ENCODE data around the gene NABP1.

Gene NABP1

DNA sequence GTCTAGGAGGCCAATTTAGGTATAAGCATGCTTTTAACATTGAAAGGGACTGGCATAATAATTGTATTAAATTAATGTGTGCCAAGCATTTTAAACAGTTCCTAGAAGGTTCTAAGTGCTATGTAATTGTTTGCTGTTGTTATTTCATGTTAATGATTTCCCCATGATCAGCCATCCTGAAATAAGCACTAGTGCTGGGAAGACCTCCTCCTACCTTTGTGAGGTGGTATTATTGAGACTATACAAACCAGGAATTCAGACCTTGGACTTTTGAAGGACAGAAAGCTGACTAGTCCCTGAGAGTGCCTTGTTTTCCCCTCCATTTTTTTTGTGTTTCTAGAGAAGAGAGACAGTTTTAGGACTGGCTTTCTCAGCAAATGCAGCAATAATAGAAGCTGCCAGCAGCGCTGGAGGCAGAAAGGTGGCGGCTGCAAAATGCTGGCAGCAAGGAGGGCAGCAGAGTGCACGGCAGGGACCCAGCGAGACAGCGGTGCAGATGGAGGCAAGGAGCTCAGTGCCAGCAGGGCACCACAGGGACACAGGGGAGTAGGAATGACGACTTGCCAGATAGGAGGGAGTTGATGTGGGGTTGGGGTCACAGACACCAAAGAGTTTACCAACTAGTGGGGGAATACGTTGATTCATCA is 25.3 kb downstream of the NABP1 start:
- TF ChIP-seq POLR2AphosphoS5 (IDR thresholded peaks at IDR 0.05; ENCODE audit: low read depth) (no peak), GABPA (IDR thresholded peaks at IDR 0.05; ENCODE audit: low read depth) (no peak), SPI1 (IDR thresholded peaks at IDR 0.05; ENCODE audit: borderline replicate concordance, low read depth) (no peak), CTCF (IDR thresholded peaks at IDR 0.05; ENCODE audit: insufficient read depth, low read length) (no peak), REST (IDR thresholded peaks at IDR 0.05; ENCODE audit: insufficient replicate concordance, low read depth) (no peak)
- H3K4me3 ChIP-seq (replicated peaks; ENCODE audit: insufficient read depth, low read length) = no peak overlapping the region
- H3K27me3 ChIP-seq (ENCODE audit: insufficient read depth, poor library complexity, severe bottlenecking) = no peaks in the 10 kb centered on the region
- H3K27ac ChIP-seq (replicated peaks) = no peak overlapping the region
- DNase-seq (ENCODE audit: low read depth in 1 of 2, low spot score in 1 of 2) = no peak

- H3K27ac ChIP-seq (replicated peaks) = no peak overlapping the region
- TF ChIP-seq GABPA (IDR thresholded peaks at IDR 0.05; ENCODE audit: low read depth) (no peak), POLR2AphosphoS5 (IDR thresholded peaks at IDR 0.05; ENCODE audit: low read depth) (no peak), CTCF (IDR thresholded peaks at IDR 0.05; ENCODE audit: insufficient read depth, low read length) (no peak), REST (IDR thresholded peaks at IDR 0.05; ENCODE audit: insufficient replicate concordance, low read depth) (no peak), SPI1 (IDR thresholded peaks at IDR 0.05; ENCODE audit: borderline replicate concordance, low read depth) (no peak)
- H3K4me3 ChIP-seq (replicated peaks; ENCODE audit: insufficient read depth, low read length) = no peak overlapping the region
- no peaks in the 10 kb centered on the region for H3K27me3 ChIP-seq (ENCODE audit: insufficient read depth, poor library complexity, severe bottlenecking)
- DNase-seq (ENCODE audit: low read depth in 1 of 2, low spot score in 1 of 2) = no peak
These were observed 27.1 kb downstream of the NABP1 start for GRCh38 chr2:191705084-191705483.

GRCh38 chr2:191705701-191706100 is 27.8 kb downstream of the NABP1 start:
- Histone ChIP-seq H3K27ac (replicated peaks) (no peak overlapping the region), H3K27me3 (ENCODE audit: insufficient read depth, poor library complexity, severe bottlenecking) (no peaks in the 10 kb centered on the region), H3K4me3 (replicated peaks; ENCODE audit: insufficient read depth, low read length) (no peak overlapping the region)
- no peak for DNase-seq (ENCODE audit: low read depth in 1 of 2, low spot score in 1 of 2)
- TF ChIP-seq SPI1 (IDR thresholded peaks at IDR 0.05; ENCODE audit: borderline replicate concordance, low read depth) (no peak), REST (IDR thresholded peaks at IDR 0.05; ENCODE audit: insufficient replicate concordance, low read depth) (no peak), GABPA (IDR thresholded peaks at IDR 0.05; ENCODE audit: low read depth) (no peak), CTCF (IDR thresholded peaks at IDR 0.05; ENCODE audit: insufficient read depth, low read length) (no peak), POLR2AphosphoS5 (IDR thresholded peaks at IDR 0.05; ENCODE audit: low read depth) (no peak)
